DND-41 (cell line): ENCODE results near the gene MINPP1.

Source experiments
- EZH2 ChIP-seq: IDR thresholded peaks from 3 replicates; pipeline ENCODE4 v1.6.1; 2012; ENCODE audit warnings: borderline replicate concordance, low read depth, mild to moderate bottlenecking, moderate library complexity, low read length, inconsistent platforms; ENCODE audit not compliant: severe bottlenecking
- TF ChIP-seq, protein P1 (sequence below): IDR thresholded peaks from 2 replicates; pipeline ENCODE4 v1.5.1; 2012; ENCODE audit warnings: borderline replicate concordance, low read length, moderate library complexity, mild to moderate bottlenecking; ENCODE audit not compliant: poor library complexity, severe bottlenecking; ENCODE audit errors: extremely low read depth

- no peak for TF ChIP-seq EZH2
- TF ChIP-seq, protein P1, sequence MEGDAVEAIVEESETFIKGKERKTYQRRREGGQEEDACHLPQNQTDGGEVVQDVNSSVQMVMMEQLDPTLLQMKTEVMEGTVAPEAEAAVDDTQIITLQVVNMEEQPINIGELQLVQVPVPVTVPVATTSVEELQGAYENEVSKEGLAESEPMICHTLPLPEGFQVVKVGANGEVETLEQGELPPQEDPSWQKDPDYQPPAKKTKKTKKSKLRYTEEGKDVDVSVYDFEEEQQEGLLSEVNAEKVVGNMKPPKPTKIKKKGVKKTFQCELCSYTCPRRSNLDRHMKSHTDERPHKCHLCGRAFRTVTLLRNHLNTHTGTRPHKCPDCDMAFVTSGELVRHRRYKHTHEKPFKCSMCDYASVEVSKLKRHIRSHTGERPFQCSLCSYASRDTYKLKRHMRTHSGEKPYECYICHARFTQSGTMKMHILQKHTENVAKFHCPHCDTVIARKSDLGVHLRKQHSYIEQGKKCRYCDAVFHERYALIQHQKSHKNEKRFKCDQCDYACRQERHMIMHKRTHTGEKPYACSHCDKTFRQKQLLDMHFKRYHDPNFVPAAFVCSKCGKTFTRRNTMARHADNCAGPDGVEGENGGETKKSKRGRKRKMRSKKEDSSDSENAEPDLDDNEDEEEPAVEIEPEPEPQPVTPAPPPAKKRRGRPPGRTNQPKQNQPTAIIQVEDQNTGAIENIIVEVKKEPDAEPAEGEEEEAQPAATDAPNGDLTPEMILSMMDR, result no peak
Observed at GRCh38 chr10:87594864-87595263, 90.2 kb downstream of the MINPP1 start.
